ENCODE measurements around the gene NUP98.

- TF ChIP-seq FOXP2 (optimal IDR thresholded peaks at IDR 0.05; ENCODE audit: control extremely low read depth, extremely low read length, insufficient read depth), result no peak
- no peak for TF ChIP-seq EZH2 (IDR thresholded peaks at IDR 0.05)
Measured at GRCh38 chr11:3700410-3700809, 96.9 kb downstream of the NUP98 start.

Measured in SK-N-MC (cell line).